Left renal pelvis (tissue), 4 donors: ENCODE results near the gene HOXA11. TPM values are rescaled to one million over a fixed set of nuclear protein-coding genes. Genes with fewer than 3 reads are reported as not detected.

Source experiments
- DNase-seq, 4 donors: peaks; one replicate each; pipeline ENCODE4 v3.0.0-alpha.2; 2013; ENCODE audit warnings: low read depth in 4 of 4, low spot score in 3 of 4
- polyA plus RNA-seq, 4 donors: library from polyadenylated mRNA; unstranded; fragments of 120-200 nt; gene quantifications; one replicate each; pipeline ENCODE4 v1.2.1, GENCODE V29; 2013; ENCODE audit not compliant: insufficient read length in 4 of 4

The HOXA11 gene
- polyA plus RNA-seq, 4 donors, result 32.3 to 44.2 (median 40.7) TPM

- no peak for DNase-seq
These were observed 8.9 kb upstream of the HOXA11 start for GRCh38 chr7:27194002-27194352.

GRCh38 chr7:27193335-27194001 lies 8.4 kb upstream of the HOXA11 start:
- no peak for DNase-seq

- DNase-seq, result no peak
These were observed 7.7 kb upstream of the HOXA11 start for GRCh38 chr7:27192546-27193334.

- DNase-seq, result no peak
These were observed 7.0 kb upstream of the HOXA11 start for GRCh38 chr7:27191833-27192545.

GRCh38 chr7:27191161-27191731 lies 6.2 kb upstream of the HOXA11 start:
- DNase-seq, result no peak

- DNase-seq, result no peak
These were observed 5.1 kb upstream of the HOXA11 start for GRCh38 chr7:27189997-27190748.

- DNase-seq, result peak in 1 of 4 donors; percentile 80
These were observed 4.4 kb upstream of the HOXA11 start for GRCh38 chr7:27189295-27189996.

GRCh38 chr7:27188386-27189294 lies 3.6 kb upstream of the HOXA11 start:
- DNase-seq, result no peak

- no peak for DNase-seq
These were observed 2.7 kb upstream of the HOXA11 start for GRCh38 chr7:27187475-27188385.

- DNase-seq, result no peak
These were observed 1.8 kb upstream of the HOXA11 start for GRCh38 chr7:27186668-27187474.

- no peak for DNase-seq
These were observed 1.0 kb upstream of the HOXA11 start for GRCh38 chr7:27185854-27186667.

GRCh38 chr7:27184337-27185012 lies 557 bp downstream of the HOXA11 start:
- DNase-seq, result no peak

- DNase-seq, result no peak
These were observed 1.2 kb downstream of the HOXA11 start for GRCh38 chr7:27183682-27184336.

- no peak for DNase-seq
These were observed 2.0 kb downstream of the HOXA11 start for GRCh38 chr7:27182861-27183681.
